Prostate gland (tissue), 2 donors: ENCODE results near the gene TNFSF18. TPM values are rescaled to one million over a fixed set of nuclear protein-coding genes. Genes with fewer than 3 reads are reported as not detected.

Experiments used
- DNase-seq: peaks from one replicate; pipeline ENCODE4 v3.0.0-alpha.2; 2019; ENCODE audit warnings: low spot score
- H3K27ac ChIP-seq, 2 donors: fragments of 200-600 bp; sonication (generic); 2 replicates each; pipeline ENCODE4 v1.5.1; 2017 to 2019
- H3K27me3 ChIP-seq: fragments of 200-600 bp; sonication (generic); replicated peaks from 2 replicates; pipeline ENCODE4 v1.5.1; 2019; ENCODE audit not compliant: insufficient read depth
- H3K36me3 ChIP-seq, 2 donors: fragments of 200-600 bp; sonication (generic); 1 replicate in 1 of 2; 2 replicates in 1 of 2; pipeline versions ENCODE4 v1.5.1 to v1.8.1; 2017 to 2019
- H3K4me1 ChIP-seq: fragments of 200-600 bp; sonication (generic); replicated peaks from 2 replicates; pipeline ENCODE4 v1.5.1; 2019
- H3K4me3 ChIP-seq, 2 donors: fragments of 200-600 bp; sonication (generic); 2 replicates each; pipeline ENCODE4 v1.5.1; 2017 to 2019
- H3K9me3 ChIP-seq: fragments of 200-600 bp; sonication (generic); 2 replicates; pipeline ENCODE4 v1.5.1; 2017
- CTCF ChIP-seq, 4 experiments: fragments of 200-600 bp in 2 of 4; fragments of 450-650 bp in 2 of 4; sonication (generic) in 2 of 4; IDR thresholded peaks; 1 replicate in 3 of 4; 2 replicates in 1 of 4; pipeline ENCODE4 v1.5.1; 2016 to 2019; ENCODE audit warnings: antibody characterized with exemption in 4 of 4, mild to moderate bottlenecking in 2 of 4, moderate library complexity in 2 of 4
- POLR2A ChIP-seq: fragments of 450-650 bp; IDR thresholded peaks from one replicate; pipeline ENCODE4 v1.6.1; 2016; ENCODE audit warnings: antibody characterized with exemption, mild to moderate bottlenecking
- POLR2AphosphoS5 ChIP-seq: sonication (generic); formaldehyde crosslinking; IDR thresholded peaks from one replicate; pipeline ENCODE4 v1.6.1; 2017; ENCODE audit warnings: antibody characterized with exemption
- WGBS: methylation state at CpG from one replicate; pipeline ENCODE4 v1.1.5; 2018; 5-methylcytosine and 5-hydroxymethylcytosine counted together
- intact Hi-C: fragments of 100-400 bp; cut with DNase I; formaldehyde crosslinking; loops from one replicate; pipeline ENCODE4 v1.14.2; 2022
- total RNA-seq, 2 donors: library from RNA; depleted of rRNA; stranded (reverse); fragments of >200 nt; gene quantifications; one replicate each; pipeline ENCODE4 v1.1.0, GENCODE V29; 2016

TNFSF18 gene
- total RNA-seq, 2 donors from 2014 or later: not detected

DNA sequence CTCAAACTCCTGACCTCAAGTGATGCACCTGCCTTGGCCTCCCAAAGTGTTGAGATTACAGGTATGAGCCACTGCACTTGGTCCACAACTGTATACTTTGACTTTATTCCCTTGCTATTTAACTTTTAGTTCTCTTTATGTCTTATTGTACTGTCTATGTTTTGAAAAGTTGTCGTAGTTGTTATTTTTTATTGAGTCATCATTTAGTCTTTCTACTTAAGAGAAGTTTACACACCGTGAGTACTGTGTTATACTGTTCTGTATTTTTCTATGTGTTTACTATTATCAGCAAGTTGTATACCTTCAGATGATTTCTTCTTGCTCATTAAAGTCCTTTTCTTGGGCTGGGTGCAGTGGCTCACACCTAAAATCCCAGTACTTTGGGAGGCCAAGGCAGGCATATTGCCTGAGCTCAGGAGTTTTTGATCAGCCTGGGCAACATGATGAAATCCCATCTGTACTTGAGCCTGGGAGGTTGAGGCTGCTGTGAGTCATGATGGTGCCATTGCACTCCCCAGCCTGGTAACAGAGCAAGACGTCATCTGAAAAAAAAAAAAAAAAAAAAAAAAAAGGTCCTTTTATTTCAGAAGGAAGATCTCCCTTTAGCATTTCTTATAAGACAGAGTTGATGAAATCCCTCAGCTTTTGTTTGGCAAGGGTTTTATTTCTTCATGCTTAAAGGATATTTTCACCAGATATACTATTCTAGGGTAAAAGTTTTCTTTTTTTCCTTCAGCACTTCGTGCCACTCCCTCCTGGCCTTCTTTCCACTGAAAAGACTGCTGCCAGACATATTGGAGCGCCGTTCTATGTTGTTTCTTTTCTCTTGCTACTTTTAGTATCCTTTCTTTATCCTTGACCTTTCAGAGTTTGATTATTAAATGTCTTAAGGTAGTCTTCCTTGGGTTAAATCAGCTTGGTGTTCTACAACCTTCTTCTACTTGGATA lies 47.6 kb downstream of the TNFSF18 start:
- WGBS: 83% methylated on average over 6 of the region's 6 CpGs
- H3K27me3 ChIP-seq: no peaks in the 10 kb centered on the region
- no peak for DNase-seq
- no peaks in the 10 kb centered on the region for H3K9me3 ChIP-seq
- no peak overlapping the region for H3K4me3 ChIP-seq
- intact Hi-C loops: no loop called here
- no peak overlapping the region for H3K27ac ChIP-seq
- no peak for TF ChIP-seq POLR2AphosphoS5
- TF ChIP-seq POLR2A: no peak
- no peak for TF ChIP-seq CTCF (IDR thresholded peaks at IDR 0.05)
- no peaks in the 10 kb centered on the region for H3K4me1 ChIP-seq
- no peaks in the 10 kb centered on the region for H3K36me3 ChIP-seq

GRCh38 chr1:172999349-172999748 lies 51.4 kb downstream of the TNFSF18 start:
- no peak for TF ChIP-seq POLR2AphosphoS5
- TF ChIP-seq CTCF (IDR thresholded peaks at IDR 0.05): no peak
- no peak for TF ChIP-seq POLR2A
- DNase-seq: no peak
- no peaks in the 10 kb centered on the region for H3K27me3 ChIP-seq
- 39% methylated on average over 3 of the region's 3 CpGs for WGBS
- H3K27ac ChIP-seq: no peak overlapping the region
- no peaks in the 10 kb centered on the region for H3K4me1 ChIP-seq
- H3K9me3 ChIP-seq: no peaks in the 10 kb centered on the region
- no peak overlapping the region for H3K4me3 ChIP-seq
- no peaks in the 10 kb centered on the region for H3K36me3 ChIP-seq
- intact Hi-C loops: no loop called here

GRCh38 chr1:172997941-172998361 lies 52.8 kb downstream of the TNFSF18 start:
- 66% methylated on average over 2 of the region's 2 CpGs for WGBS
- Histone ChIP-seq H3K4me1 (no peaks in the 10 kb centered on the region), H3K27me3 (no peaks in the 10 kb centered on the region), H3K4me3 (no peak overlapping the region), H3K9me3 (no peaks in the 10 kb centered on the region), H3K36me3 (no peaks in the 10 kb centered on the region), H3K27ac (no peak overlapping the region)
- TF ChIP-seq POLR2AphosphoS5: no peak
- TF ChIP-seq CTCF (IDR thresholded peaks at IDR 0.05): no peak
- TF ChIP-seq POLR2A: no peak
- DNase-seq: no peak
- intact Hi-C loops: no loop called here

DNA sequence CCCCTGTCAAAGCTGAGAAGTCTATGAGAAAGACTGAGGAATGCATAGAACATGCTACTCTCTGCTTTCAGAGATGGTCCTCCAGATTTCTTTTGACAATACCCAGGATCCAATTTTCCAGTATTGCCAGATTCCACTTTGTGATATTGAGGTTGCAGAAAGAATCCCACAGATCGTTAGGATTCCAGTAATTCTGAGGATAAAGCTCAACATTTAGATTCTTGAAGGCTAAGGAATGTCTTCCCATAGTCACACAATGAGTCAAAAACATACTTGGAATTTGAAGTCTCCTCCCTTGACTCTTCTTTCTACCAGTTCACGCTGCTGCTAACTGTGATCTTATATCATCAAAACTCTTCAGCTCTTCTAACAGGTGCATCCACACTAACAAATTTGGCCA lies 57.1 kb downstream of the TNFSF18 start:
- Histone ChIP-seq H3K27ac (no peak overlapping the region), H3K36me3 (no peaks in the 10 kb centered on the region), H3K4me3 (no peak overlapping the region), H3K4me1 (no peaks in the 10 kb centered on the region), H3K9me3 (no peaks in the 10 kb centered on the region), H3K27me3 (no peaks in the 10 kb centered on the region)
- intact Hi-C loops: no loop called here
- 85% methylated on average over 2 of the region's 2 CpGs for whole genome bisulfite sequencing
- TF ChIP-seq POLR2A: no peak
- no peak for TF ChIP-seq POLR2AphosphoS5
- TF ChIP-seq CTCF (IDR thresholded peaks at IDR 0.05): no peak
- DNase-seq: no peak
